ENCODE data around the gene MCAM.

- TF ChIP-seq CTCF (conservative IDR thresholded peaks at IDR 0.05), result no peak
- TF ChIP-seq EZH2 (IDR thresholded peaks at IDR 0.05; ENCODE audit: low read depth), result no peak
These were observed 9.0 kb downstream of the MCAM start for GRCh38 chr11:119307974-119308373.

All from PC-9 (cell line).